WTC11 (cell line): ENCODE results near the gene GIPC2. TPM values are rescaled to one million over a fixed set of nuclear protein-coding genes. Genes with fewer than 3 reads are reported as not detected.

Experiments
- ATAC-seq: fragments of 200-7000 bp; cut with Tn5 transposase; 2 replicates; pipeline ENCODE4 v1.10.0; 2021; ENCODE audit warnings: mild to moderate bottlenecking, moderate library complexity
- CTCF ChIA-PET: fragments of 300-600 bp; sonication (Branson Sonifier 250); formaldehyde crosslinking; loops from one replicate; lab custom pipeline; 2021; ENCODE audit warnings: antibody characterized with exemption; lab: Charles Lee
- POLR2A ChIA-PET: fragments of 350-600 bp; sonication (Branson Sonifier 250); formaldehyde crosslinking; loops from one replicate; lab custom pipeline; 2021; ENCODE audit warnings: antibody characterized with exemption; lab: Charles Lee
- DNase-seq: peaks from one replicate; pipeline ENCODE4 v3.0.0; 2021; ENCODE audit warnings: low spot score
- H3K27ac Mint-ChIP-seq: 2 replicates; pipeline ENCODE4 v1.8.0; 2021; ENCODE audit warnings: mixed read lengths
- H3K27me3 Mint-ChIP-seq: 2 replicates; pipeline ENCODE4 v1.8.0; 2021; ENCODE audit warnings: low read depth, mild to moderate bottlenecking, moderate library complexity, mixed read lengths
- H3K36me3 Mint-ChIP-seq: 2 replicates; pipeline ENCODE4 v1.8.0; 2021; ENCODE audit warnings: mixed read lengths
- H3K4me1 Mint-ChIP-seq: 2 replicates; pipeline ENCODE4 v1.8.0; 2022; ENCODE audit warnings: mixed read lengths
- H3K4me3 Mint-ChIP-seq: 2 replicates; pipeline ENCODE4 v1.8.0; 2021; ENCODE audit warnings: mild to moderate bottlenecking, moderate library complexity, mixed read lengths
- H3K9me3 Mint-ChIP-seq: 2 replicates; pipeline ENCODE4 v1.8.0; 2021; ENCODE audit warnings: mixed read lengths
- ARID4B ChIP-seq: sonication (generic); formaldehyde crosslinking; IDR thresholded peaks from 2 replicates; pipeline ENCODE4 v1.8.0; 2023; ENCODE audit warnings: missing genetic modification reagents, mild to moderate bottlenecking, borderline replicate concordance
- HMGXB4 ChIP-seq: sonication (generic); formaldehyde crosslinking; IDR thresholded peaks from 2 replicates; pipeline ENCODE4 v1.8.1; 2023; ENCODE audit warnings: mild to moderate bottlenecking, moderate library complexity, missing genetic modification reagents
- KAT7 ChIP-seq: sonication (generic); formaldehyde crosslinking; IDR thresholded peaks from 2 replicates; pipeline ENCODE4 v1.8.1; 2023; ENCODE audit warnings: missing genetic modification reagents, mild to moderate bottlenecking, borderline replicate concordance
- NFE2L1 ChIP-seq: sonication (generic); formaldehyde crosslinking; IDR thresholded peaks from 2 replicates; pipeline ENCODE4 v1.8.1; 2023; ENCODE audit warnings: missing genetic modification reagents
- NR2C2 ChIP-seq: sonication (generic); formaldehyde crosslinking; IDR thresholded peaks from 2 replicates; pipeline ENCODE4 v1.8.0; 2022; ENCODE audit warnings: mild to moderate bottlenecking, missing genetic modification reagents
- PRDM15 ChIP-seq: sonication (generic); formaldehyde crosslinking; IDR thresholded peaks from 2 replicates; pipeline ENCODE4 v1.8.0; 2022; ENCODE audit warnings: missing genetic modification reagents
- PREB ChIP-seq: sonication (generic); formaldehyde crosslinking; IDR thresholded peaks from 2 replicates; pipeline ENCODE4 v1.8.1; 2022; ENCODE audit warnings: mild to moderate bottlenecking, missing genetic modification reagents, moderate library complexity, borderline replicate concordance
- SMAD3 ChIP-seq: sonication (generic); formaldehyde crosslinking; IDR thresholded peaks from 2 replicates; pipeline ENCODE4 v1.8.0; 2022; ENCODE audit warnings: missing genetic modification reagents, mild to moderate bottlenecking, borderline replicate concordance
- TCF7 ChIP-seq: sonication (generic); formaldehyde crosslinking; IDR thresholded peaks from 2 replicates; pipeline ENCODE4 v1.8.0; 2022; ENCODE audit warnings: mild to moderate bottlenecking, low read depth, missing genetic modification reagents, moderate library complexity
- ZNF121 ChIP-seq: sonication (generic); formaldehyde crosslinking; IDR thresholded peaks from 2 replicates; pipeline ENCODE4 v1.8.0; 2023; ENCODE audit warnings: missing genetic modification reagents
- ZNF263 ChIP-seq: sonication (generic); formaldehyde crosslinking; IDR thresholded peaks from 2 replicates; pipeline ENCODE4 v1.8.1; 2022; ENCODE audit warnings: low read depth, mild to moderate bottlenecking, moderate library complexity, missing genetic modification reagents
- ZNF317 ChIP-seq: sonication (generic); formaldehyde crosslinking; IDR thresholded peaks from 2 replicates; pipeline ENCODE4 v1.8.1; 2023; ENCODE audit warnings: low read depth, mild to moderate bottlenecking, moderate library complexity, missing genetic modification reagents, borderline replicate concordance
- ZNF416 ChIP-seq: fragments of 250-450 bp; sonication (Bioruptor Pico); IDR thresholded peaks from 2 replicates; pipeline ENCODE4 v1.9.0; 2021; ENCODE audit warnings: mild to moderate bottlenecking, inconsistent platforms
- ZNF425 ChIP-seq: fragments of 250-450 bp; sonication (Bioruptor Pico); conservative IDR thresholded peaks from 2 replicates; pipeline ENCODE4 v1.9.0; 2021; ENCODE audit warnings: mild to moderate bottlenecking
- ZNF671 ChIP-seq: fragments of 250-450 bp; sonication (Bioruptor Pico); IDR thresholded peaks from 2 replicates; pipeline ENCODE4 v1.8.0; 2021; ENCODE audit warnings: mild to moderate bottlenecking
- total RNA-seq: library from RNA; stranded (reverse); gene quantifications from 3 replicates; pipeline ENCODE4 v1.2.3, GENCODE V29; 2021

The GIPC2 gene
- total RNA-seq, 1 experiment from 2014 or later = 0.83 TPM

- POLR2A ChIA-PET = no interaction called here
- CTCF ChIA-PET = no interaction called here
- H3K4me1 Mint-ChIP-seq = peaks cover 41% of the 10 kb centered on the region
- no peak overlapping the region for H3K4me3 Mint-ChIP-seq
- H3K36me3 Mint-ChIP-seq = no peaks in the 10 kb centered on the region
- no peak for ATAC-seq
- DNase-seq = no peak
- no peaks in the 10 kb centered on the region for H3K9me3 Mint-ChIP-seq
- H3K27me3 Mint-ChIP-seq = peaks cover 41% of the 10 kb centered on the region
- no peak for TF ChIP-seq ARID4B (CRISPR knock-in tag)
- no peak for TF ChIP-seq NR2C2 (CRISPR knock-in tag)
- no peak for TF ChIP-seq TCF7 (CRISPR knock-in tag)
- no peak for TF ChIP-seq ZNF425
- TF ChIP-seq SMAD3 (CRISPR knock-in tag) = no peak
- 0 out of 2 replicates have a peak, but pooled peaks have one; percentile 26 for TF ChIP-seq ZNF121 (CRISPR knock-in tag)
- TF ChIP-seq NFE2L1 (CRISPR knock-in tag) = no peak
- no peak overlapping the region for H3K27ac Mint-ChIP-seq
Observed at GRCh38 chr1:78048446-78048845, 2.7 kb downstream of the GIPC2 start.

GRCh38 chr1:78049396-78049795, 3.6 kb downstream of the GIPC2 start:
- H3K9me3 Mint-ChIP-seq = no peaks in the 10 kb centered on the region
- H3K36me3 Mint-ChIP-seq = no peaks in the 10 kb centered on the region
- DNase-seq (no peak), ATAC-seq (no peak)
- H3K4me1 Mint-ChIP-seq = peaks cover 41% of the 10 kb centered on the region
- H3K4me3 Mint-ChIP-seq = no peak overlapping the region
- POLR2A ChIA-PET = no interaction called here
- H3K27me3 Mint-ChIP-seq = peaks cover 34% of the 10 kb centered on the region
- no peak overlapping the region for H3K27ac Mint-ChIP-seq
- TF ChIP-seq PRDM15 (CRISPR knock-in tag) (no peak), PREB (no peak), ZNF317 (CRISPR knock-in tag) (no peak), ZNF671 (CRISPR knock-in tag) (no peak), ZNF263 (no peak), HMGXB4 (no peak), KAT7 (CRISPR knock-in tag) (no peak), ZNF425 (no peak), ZNF416 (CRISPR knock-in tag) (no peak)
- CTCF ChIA-PET = interaction anchor here (0.6 to 0.9 kb wide), 3 partner anchors 12 to 224 kb away, joined by 3 read pairs; no protein-coding TSS in a partner anchor
